K562 (cell line): Measurements from ENCODE around the gene CTTNBP2NL. TPM values are rescaled to one million over a fixed set of nuclear protein-coding genes. Genes with fewer than 3 reads are reported as not detected.

Experiments
- ATAC-seq: fragments of 200-7000 bp; cut with Tn5 transposase; 3 replicates; pipeline ENCODE4 v1.9.1; 2020; ENCODE audit warnings: moderate library complexity
- BruUV-seq: library from RNA; stranded (reverse); fragments of 400-500 nt; replicated peaks from 2 replicates; lab custom pipeline; 2021; lab: Mats Ljungman, UMichigan
- CTCF ChIA-PET: fragments of 300-600 bp; formaldehyde crosslinking; extraction: SDS; loops from one replicate; lab custom pipeline; 2021; ENCODE audit warnings: low intra/inter-chr PET ratio; lab: Yijun Ruan, JAX
- POLR2A ChIA-PET: fragments of 300-600, 350-650 bp; sonication (Branson Sonifier 250); formaldehyde crosslinking; extraction: SDS; loops from one replicate; lab custom pipeline; 2021; ENCODE audit warnings: antibody characterized with exemption, inconsistent platforms; lab: Yijun Ruan, JAX
- DNase-seq, 4 experiments: peaks; one replicate each; pipeline versions ENCODE4 v3.0.0 to v3.0.0-alpha.2; 2011 to 2018; ENCODE audit warnings: low spot score in 3 of 4, mixed read lengths in 3 of 4; ENCODE audit errors: extremely low read depth in 1 of 4
- FAIRE-seq: peaks from 2 replicates; lab custom pipeline; 2011; peaks lifted over from hg19 to GRCh38; lab: Jason Lieb, UNC
- H2AFZ ChIP-seq: 2 replicates; pipeline ENCODE4 v1.6.0; 2011; ENCODE audit warnings: low read depth, low read length, control low read depth, inconsistent platforms
- H3K27ac ChIP-seq: fragments of 200-600 bp; 3 replicates; pipeline ENCODE4 v1.8.0; 2011; ENCODE audit warnings: low read depth, mild to moderate bottlenecking, control low read depth, inconsistent platforms, low read length, moderate library complexity, mixed read lengths; ENCODE audit errors: extremely low read depth
- H3K27me3 ChIP-seq, 2 experiments: fragments of 300-600 bp in 1 of 2; 2 replicates in 1 of 2; 3 replicates in 1 of 2; pipeline versions ENCODE4 v1.6.0 to v1.8.0; 2011; ENCODE audit warnings: inconsistent platforms in 2 of 2, low read length in 2 of 2, mild to moderate bottlenecking in 1 of 2, mixed read lengths in 1 of 2, moderate library complexity in 1 of 2; ENCODE audit not compliant: control insufficient read depth in 2 of 2, insufficient read depth in 2 of 2
- H3K36me3 ChIP-seq: fragments of 300-600 bp; 3 replicates; pipeline ENCODE4 v1.8.0; 2011; ENCODE audit warnings: mild to moderate bottlenecking, low read length, inconsistent platforms; ENCODE audit not compliant: control insufficient read depth, insufficient read depth
- H3K4me1 ChIP-seq, 2 experiments: fragments of 200-600 bp in 1 of 2; replicated peaks in 1 of 2; 2 replicates in 1 of 2; 3 replicates in 1 of 2; pipeline versions ENCODE4 v1.5.1 to v1.8.0; 2011; ENCODE audit warnings: inconsistent platforms in 2 of 2, low read length in 2 of 2, mild to moderate bottlenecking in 1 of 2, mixed read lengths in 1 of 2, moderate library complexity in 1 of 2; ENCODE audit not compliant: control insufficient read depth in 2 of 2, insufficient read depth in 2 of 2
- H3K4me2 ChIP-seq: 2 replicates; pipeline ENCODE4 v1.6.1; 2011; ENCODE audit warnings: low read length, control low read depth, inconsistent platforms, mixed read lengths; ENCODE audit not compliant: insufficient read depth
- H3K4me3 ChIP-seq: fragments of 200-600 bp; sonication (generic), shearing (Covaris generic); 2 replicates; pipeline ENCODE4 v1.5.1; 2016; ENCODE audit warnings: control low read depth, inconsistent platforms
- H3K79me2 ChIP-seq: fragments of 200-600 bp; 3 replicates; pipeline ENCODE4 v1.8.0; 2011; ENCODE audit warnings: low read length, inconsistent platforms; ENCODE audit not compliant: control insufficient read depth, insufficient read depth
- H3K9ac ChIP-seq, 2 experiments: 2 replicates each; pipeline versions ENCODE4 v1.6.0 to v1.6.1; 2011; ENCODE audit warnings: low read depth in 2 of 2, low read length in 2 of 2, control low read depth in 1 of 2, inconsistent platforms in 1 of 2, mild to moderate bottlenecking in 1 of 2, mixed read lengths in 1 of 2; ENCODE audit not compliant: insufficient read depth in 1 of 2
- H3K9me1 ChIP-seq: one replicate; pipeline ENCODE4 v1.6.0; 2011; ENCODE audit warnings: inconsistent platforms, mild to moderate bottlenecking, low read length, moderate library complexity; ENCODE audit not compliant: control insufficient read depth, insufficient read depth
- H3K9me3 ChIP-seq: replicated peaks from 2 replicates; pipeline ENCODE4 v1.5.1; 2011; ENCODE audit warnings: low read depth, low read length, inconsistent platforms; ENCODE audit not compliant: control insufficient read depth, insufficient read depth
- H4K20me1 ChIP-seq: replicated peaks from 2 replicates; pipeline ENCODE4 v1.6.1; 2011; ENCODE audit warnings: low read length, inconsistent platforms, mixed read lengths; ENCODE audit not compliant: control insufficient read depth, insufficient read depth
- LCOR ChIP-seq: sonication (generic); formaldehyde crosslinking; IDR thresholded peaks from 2 replicates; pipeline ENCODE4 v1.8.0; 2022; ENCODE audit warnings: mild to moderate bottlenecking, missing genetic modification reagents
- SMAD4 ChIP-seq: fragments of 250-450 bp; sonication (Bioruptor Pico); conservative IDR thresholded peaks from 2 replicates; pipeline ENCODE4 v1.8.0; 2021; ENCODE audit warnings: inconsistent platforms, mild to moderate bottlenecking, moderate library complexity
- SREBF1 ChIP-seq: fragments of 150-350 bp; IDR thresholded peaks from 2 replicates; pipeline ENCODE4 v1.6.1; 2014; ENCODE audit warnings: antibody characterized with exemption, low read depth, low read length, borderline replicate concordance
- TBP ChIP-seq: optimal IDR thresholded peaks from 2 replicates; pipeline ENCODE3; 2011; ENCODE audit warnings: low read depth, low read length, improper control_type of control experiment
- ZNF146 ChIP-seq: IDR thresholded peaks from one replicate; pipeline ENCODE4 v1.6.1; 2018; ENCODE audit warnings: missing compliant biosample characterization; ENCODE audit not compliant: unreplicated experiment
- ZNF253 ChIP-seq: fragments of 250-450 bp; sonication (Bioruptor Pico); conservative IDR thresholded peaks from 2 replicates; pipeline ENCODE4 v1.6.1; 2021; ENCODE audit warnings: mild to moderate bottlenecking
- ZNF431 ChIP-seq: sonication (generic); formaldehyde crosslinking; IDR thresholded peaks from 2 replicates; pipeline ENCODE4 v1.8.0; 2022; ENCODE audit warnings: mild to moderate bottlenecking, missing genetic modification reagents
- ZNF696 ChIP-seq: fragments of 250-450 bp; sonication (Bioruptor Pico); conservative IDR thresholded peaks from 2 replicates; pipeline ENCODE4 v1.4.0; 2020; ENCODE audit warnings: mild to moderate bottlenecking, moderate library complexity
- ZNF780A ChIP-seq: fragments of 250-450 bp; sonication (Bioruptor Pico); IDR thresholded peaks from 2 replicates; pipeline ENCODE4 v1.5.0; 2021; ENCODE audit warnings: mild to moderate bottlenecking
- WGBS: fragments of 100-300 bp; shearing (Covaris generic); methylation state at CpG from one replicate; pipeline ENCODE4 v1.1.6; 2016; ENCODE audit warnings: low coverage, mixed read lengths; ENCODE audit not compliant: insufficient coverage; ENCODE audit errors: missing lambda C conversion rate; 5-methylcytosine and 5-hydroxymethylcytosine counted together
- in situ Hi-C: fragments of 300-500 bp; cut with MboI; formaldehyde crosslinking; loops from 4 replicates; pipeline ENCODE4 v1.15.0; 2018; ENCODE audit warnings: inconsistent platforms, mixed read lengths
- intact Hi-C: fragments of 100-400 bp; cut with micrococcal nuclease; formaldehyde crosslinking; loops from 2 replicates; pipeline ENCODE4 v1.14.2; 2022
- polyA plus RNA-seq, 8 experiments: library from polyadenylated mRNA; depleted of rRNA in 4 of 8; stranded (reverse) in 5 of 8; unstranded in 3 of 8; fragments of >200 nt; fragmentation: Nextera tagmentation in 2 of 8; fragmentation: Illumina TruSeq in 1 of 8; extraction: Ambion mirVana in 2 of 8; extraction: Trizol in 1 of 8; gene quantifications; 2 replicates each; pipeline versions ENCODE4 v1.2.1 to v1.2.3, GENCODE V29; 2011 to 2014; ENCODE audit warnings: inconsistent platforms in 1 of 8, missing spikeins in 1 of 8
- total RNA-seq, 7 experiments: library from RNA; depleted of rRNA in 6 of 7; stranded (reverse); fragments of >200 nt in 6 of 7; fragmentation: Illumina TruSeq in 2 of 7; extraction: Trizol in 2 of 7; gene quantifications; 2 replicates each; pipeline versions ENCODE4 v1.2.1 to v1.2.3, GENCODE V29; 2011 to 2021; ENCODE audit warnings: low replicate concordance in 1 of 7
- TF ChIP-seq, protein P1 (sequence below): fragments of 250-450 bp; sonication (Bioruptor Pico); IDR thresholded peaks from 2 replicates; pipeline ENCODE4 v1.8.0; 2021; ENCODE audit warnings: moderate library complexity, mild to moderate bottlenecking, inconsistent platforms
- TF ChIP-seq, protein P2 (sequence below): sonication (generic); formaldehyde crosslinking; IDR thresholded peaks from 2 replicates; pipeline ENCODE4 v1.5.0; 2020; ENCODE audit warnings: missing genetic modification reagents
- TF ChIP-seq, protein P3 (sequence below): fragments of 250-450 bp; sonication (Bioruptor Pico); IDR thresholded peaks from 2 replicates; pipeline ENCODE4 v1.8.0; 2021; ENCODE audit warnings: borderline replicate concordance, mild to moderate bottlenecking, moderate library complexity; ENCODE audit not compliant: poor library complexity, severe bottlenecking
- TF ChIP-seq, protein P4 (sequence below): fragments of 450-650 bp; formaldehyde crosslinking; IDR thresholded peaks from 2 replicates; pipeline ENCODE4 v1.4.0; 2020; ENCODE audit warnings: mild to moderate bottlenecking, mixed read lengths
- TF ChIP-seq, protein P5 (sequence below): sonication (generic); formaldehyde crosslinking; IDR thresholded peaks from 2 replicates; pipeline ENCODE4 v1.8.0; 2022; ENCODE audit warnings: mild to moderate bottlenecking, missing genetic modification reagents, borderline replicate concordance

The CTTNBP2NL gene
- total and polyA plus RNA-seq, 9 of the 15 experiments (the other 6 are each of a cell fraction or from before 2014, with no cell fraction given) = 0.27 to 1.4 (median 0.62) TPM

DNA sequence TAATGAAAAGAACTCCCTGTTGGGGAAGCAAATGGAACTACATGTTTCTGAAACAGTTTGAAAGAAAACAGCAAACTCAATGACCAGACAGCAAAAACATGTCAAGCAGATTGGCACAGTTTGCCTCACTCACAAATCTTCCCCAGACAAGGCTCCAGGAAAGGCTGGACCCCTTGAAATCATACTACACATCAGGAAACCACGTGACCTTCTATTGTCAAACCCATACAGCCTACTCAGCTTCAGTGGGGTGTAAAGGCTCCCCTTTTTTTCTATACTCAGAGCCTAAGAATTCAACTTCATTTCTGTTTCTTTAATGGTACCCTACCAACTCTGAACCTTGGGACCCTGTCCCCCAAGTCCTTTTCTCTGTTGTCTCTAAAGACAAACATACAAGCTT is 15.7 kb upstream of the CTTNBP2NL start:
- POLR2A ChIA-PET = interaction anchor here (0.6 to 1.3 kb wide), 2 partner anchors 9 to 396 kb away, joined by 3 read pairs; no protein-coding TSS in a partner anchor
- no peak for FAIRE-seq
- intact Hi-C loops = no loop called here
- TF ChIP-seq ZNF780A (CRISPR knock-in tag) (no peak), ZNF146 (CRISPR knock-in tag) (no peak), SMAD4 (CRISPR knock-in tag) (no peak), LCOR (no peak), ZNF431 (CRISPR knock-in tag) (no peak), ZNF253 (CRISPR knock-in tag) (no peak), ZNF696 (CRISPR knock-in tag) (no peak), SREBF1 (no peak), TBP (no peak)
- TF ChIP-seq, protein P1, sequence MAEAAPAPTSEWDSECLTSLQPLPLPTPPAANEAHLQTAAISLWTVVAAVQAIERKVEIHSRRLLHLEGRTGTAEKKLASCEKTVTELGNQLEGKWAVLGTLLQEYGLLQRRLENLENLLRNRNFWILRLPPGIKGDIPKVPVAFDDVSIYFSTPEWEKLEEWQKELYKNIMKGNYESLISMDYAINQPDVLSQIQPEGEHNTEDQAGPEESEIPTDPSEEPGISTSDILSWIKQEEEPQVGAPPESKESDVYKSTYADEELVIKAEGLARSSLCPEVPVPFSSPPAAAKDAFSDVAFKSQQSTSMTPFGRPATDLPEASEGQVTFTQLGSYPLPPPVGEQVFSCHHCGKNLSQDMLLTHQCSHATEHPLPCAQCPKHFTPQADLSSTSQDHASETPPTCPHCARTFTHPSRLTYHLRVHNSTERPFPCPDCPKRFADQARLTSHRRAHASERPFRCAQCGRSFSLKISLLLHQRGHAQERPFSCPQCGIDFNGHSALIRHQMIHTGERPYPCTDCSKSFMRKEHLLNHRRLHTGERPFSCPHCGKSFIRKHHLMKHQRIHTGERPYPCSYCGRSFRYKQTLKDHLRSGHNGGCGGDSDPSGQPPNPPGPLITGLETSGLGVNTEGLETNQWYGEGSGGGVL (CRISPR knock-in tag) = no peak
- TF ChIP-seq, protein P2, sequence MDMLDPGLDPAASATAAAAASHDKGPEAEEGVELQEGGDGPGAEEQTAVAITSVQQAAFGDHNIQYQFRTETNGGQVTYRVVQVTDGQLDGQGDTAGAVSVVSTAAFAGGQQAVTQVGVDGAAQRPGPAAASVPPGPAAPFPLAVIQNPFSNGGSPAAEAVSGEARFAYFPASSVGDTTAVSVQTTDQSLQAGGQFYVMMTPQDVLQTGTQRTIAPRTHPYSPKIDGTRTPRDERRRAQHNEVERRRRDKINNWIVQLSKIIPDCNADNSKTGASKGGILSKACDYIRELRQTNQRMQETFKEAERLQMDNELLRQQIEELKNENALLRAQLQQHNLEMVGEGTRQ (CRISPR knock-in tag) = peak; percentile 20; the same call in 1 of the 2 replicates
- TF ChIP-seq, protein P3, sequence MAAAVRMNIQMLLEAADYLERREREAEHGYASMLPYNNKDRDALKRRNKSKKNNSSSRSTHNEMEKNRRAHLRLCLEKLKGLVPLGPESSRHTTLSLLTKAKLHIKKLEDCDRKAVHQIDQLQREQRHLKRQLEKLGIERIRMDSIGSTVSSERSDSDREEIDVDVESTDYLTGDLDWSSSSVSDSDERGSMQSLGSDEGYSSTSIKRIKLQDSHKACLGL (CRISPR knock-in tag) = no peak
- TF ChIP-seq, protein P4, sequence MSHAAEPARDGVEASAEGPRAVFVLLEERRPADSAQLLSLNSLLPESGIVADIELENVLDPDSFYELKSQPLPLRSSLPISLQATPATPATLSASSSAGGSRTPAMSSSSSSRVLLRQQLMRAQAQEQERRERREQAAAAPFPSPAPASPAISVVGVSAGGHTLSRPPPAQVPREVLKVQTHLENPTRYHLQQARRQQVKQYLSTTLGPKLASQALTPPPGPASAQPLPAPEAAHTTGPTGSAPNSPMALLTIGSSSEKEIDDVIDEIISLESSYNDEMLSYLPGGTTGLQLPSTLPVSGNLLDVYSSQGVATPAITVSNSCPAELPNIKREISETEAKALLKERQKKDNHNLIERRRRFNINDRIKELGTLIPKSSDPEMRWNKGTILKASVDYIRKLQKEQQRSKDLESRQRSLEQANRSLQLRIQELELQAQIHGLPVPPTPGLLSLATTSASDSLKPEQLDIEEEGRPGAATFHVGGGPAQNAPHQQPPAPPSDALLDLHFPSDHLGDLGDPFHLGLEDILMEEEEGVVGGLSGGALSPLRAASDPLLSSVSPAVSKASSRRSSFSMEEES (CRISPR knock-in tag) = peak; percentile 87
- TF ChIP-seq, protein P5, sequence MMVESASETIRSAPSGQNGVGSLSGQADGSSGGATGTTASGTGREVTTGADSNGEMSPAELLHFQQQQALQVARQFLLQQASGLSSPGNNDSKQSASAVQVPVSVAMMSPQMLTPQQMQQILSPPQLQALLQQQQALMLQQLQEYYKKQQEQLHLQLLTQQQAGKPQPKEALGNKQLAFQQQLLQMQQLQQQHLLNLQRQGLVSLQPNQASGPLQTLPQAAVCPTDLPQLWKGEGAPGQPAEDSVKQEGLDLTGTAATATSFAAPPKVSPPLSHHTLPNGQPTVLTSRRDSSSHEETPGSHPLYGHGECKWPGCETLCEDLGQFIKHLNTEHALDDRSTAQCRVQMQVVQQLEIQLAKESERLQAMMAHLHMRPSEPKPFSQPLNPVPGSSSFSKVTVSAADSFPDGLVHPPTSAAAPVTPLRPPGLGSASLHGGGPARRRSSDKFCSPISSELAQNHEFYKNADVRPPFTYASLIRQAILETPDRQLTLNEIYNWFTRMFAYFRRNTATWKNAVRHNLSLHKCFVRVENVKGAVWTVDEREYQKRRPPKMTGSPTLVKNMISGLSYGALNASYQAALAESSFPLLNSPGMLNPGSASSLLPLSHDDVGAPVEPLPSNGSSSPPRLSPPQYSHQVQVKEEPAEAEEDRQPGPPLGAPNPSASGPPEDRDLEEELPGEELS (CRISPR knock-in tag) = no peak

More for the DNA sequence above, 15.7 kb upstream of the CTTNBP2NL start:
- DNase-seq = no peak
- BruUV-seq = no TSS peak
- Histone ChIP-seq H3K9me1 (no peaks in the 10 kb centered on the region), H3K27me3 (no peaks in the 10 kb centered on the region; a peak in 2 of 5 replicates), H3K4me3 (no peak overlapping the region), H3K9me3 (no peaks in the 10 kb centered on the region), H3K27ac (no peak overlapping the region), H3K4me2 (no peak overlapping the region), H2AFZ (no peak overlapping the region), H3K79me2 (no peaks in the 10 kb centered on the region), H3K4me1 (no peaks in the 10 kb centered on the region), H3K9ac (no peak overlapping the region), H3K36me3 (no peaks in the 10 kb centered on the region), H4K20me1 (no peaks in the 10 kb centered on the region; the same call in 1 of the 2 replicates)
- ATAC-seq = no peak
- WGBS = 0% methylated on average over 1 of the region's 1 CpG
- in situ Hi-C loops = no loop called here
- CTCF ChIA-PET = no interaction called here
